ENCODE measurements around the gene BHMT. TPM values are rescaled to one million over a fixed set of nuclear protein-coding genes. Genes with fewer than 3 reads are reported as not detected.
"Not testable (repeated sequence)": the region's sequence is repeated elsewhere in the genome, so short reads cannot be mapped to it uniquely, and the experiment has no call there.

Gene BHMT
- total RNA-seq, 2 donors from 2014 or later = not detected

GRCh38 chr5:79170661-79171060, 59.1 kb downstream of the BHMT start:
- H3K4me3 Mint-ChIP-seq = no peak overlapping the region
- peaks cover 3% of the 10 kb centered on the region for H3K4me1 Mint-ChIP-seq
- H3K27me3 Mint-ChIP-seq = no peaks in the 10 kb centered on the region

GRCh38 chr5:79171635-79172245, 60.1 kb downstream of the BHMT start:
- Mint-ChIP-seq H3K4me1 (peaks cover 3% of the 10 kb centered on the region), H3K27ac (no peak overlapping the region), H3K4me3 (no peak overlapping the region), H3K36me3 (ENCODE audit: low read depth) (peaks cover 4% of the 10 kb centered on the region), H3K27me3 (no peaks in the 10 kb centered on the region)
- ATAC-seq = no peak
- H3K9me3 ChIP-seq (ENCODE audit: control insufficient read depth, low read length, poor library complexity, severe bottlenecking) = no peaks in the 10 kb centered on the region
- no peak for DNase-seq

More at GRCh38 chr5:79170661-79171060, 59.1 kb downstream of the BHMT start:
- peaks cover 4% of the 10 kb centered on the region for H3K36me3 Mint-ChIP-seq (ENCODE audit: low read depth)
- no peak for DNase-seq
- no peaks in the 10 kb centered on the region for H3K9me3 ChIP-seq (ENCODE audit: control insufficient read depth, low read length, poor library complexity, severe bottlenecking)
- ATAC-seq = no peak
- H3K27ac Mint-ChIP-seq = no peak overlapping the region

GRCh38 chr5:79172269-79172668, 60.7 kb downstream of the BHMT start:
- DNase-seq (no peak), ATAC-seq (no peak)
- Mint-ChIP-seq H3K36me3 (ENCODE audit: low read depth) (peaks cover 4% of the 10 kb centered on the region), H3K27ac (no peak overlapping the region), H3K4me1 (peaks cover 3% of the 10 kb centered on the region), H3K27me3 (no peaks in the 10 kb centered on the region), H3K4me3 (no peak overlapping the region)
- H3K9me3 ChIP-seq (ENCODE audit: control insufficient read depth, low read length, poor library complexity, severe bottlenecking) = no peaks in the 10 kb centered on the region

- Mint-ChIP-seq H3K36me3 (ENCODE audit: low read depth) (peaks cover 4% of the 10 kb centered on the region), H3K4me1 (peaks cover 3% of the 10 kb centered on the region), H3K27ac (no peak overlapping the region), H3K27me3 (no peaks in the 10 kb centered on the region), H3K4me3 (no peak overlapping the region)
- ATAC-seq = no peak
- no peak for DNase-seq
- H3K9me3 ChIP-seq (ENCODE audit: control insufficient read depth, low read length, poor library complexity, severe bottlenecking) = no peaks in the 10 kb centered on the region
Observed at GRCh38 chr5:79173626-79174025, 62.0 kb downstream of the BHMT start.

- not testable (repeated sequence) for H3K4me1 Mint-ChIP-seq; H3K9me3 ChIP-seq (ENCODE audit: control insufficient read depth, low read length, poor library complexity, severe bottlenecking); H3K27ac Mint-ChIP-seq; H3K36me3 Mint-ChIP-seq (ENCODE audit: low read depth); ATAC-seq; DNase-seq; H3K27me3 Mint-ChIP-seq; H3K4me3 Mint-ChIP-seq
Observed at GRCh38 chr5:79180449-79180848, 68.8 kb downstream of the BHMT start.

GRCh38 chr5:79181419-79182022, 69.9 kb downstream of the BHMT start:
- Mint-ChIP-seq H3K4me1 (no peaks in the 10 kb centered on the region), H3K27me3 (no peaks in the 10 kb centered on the region), H3K27ac (no peak overlapping the region), H3K36me3 (ENCODE audit: low read depth) (no peaks in the 10 kb centered on the region), H3K4me3 (no peak overlapping the region)
- H3K9me3 ChIP-seq (ENCODE audit: control insufficient read depth, low read length, poor library complexity, severe bottlenecking) = no peaks in the 10 kb centered on the region
- ATAC-seq = no peak
- DNase-seq = no peak

Other genes with a start within 250 kb of the BHMT start
- gene ARSB, start 126.5 kb upstream of the BHMT start, total RNA-seq = 1 to 10 TPM; 8.3 to 8.6 TPM
- 1 to 10 TPM; 1.0 to 2.2 TPM for gene DMGDH, start 42.1 kb upstream of the BHMT start, total RNA-seq
- not detected for gene BHMT2, start 42.0 kb upstream of the BHMT start, total RNA-seq
- gene JMY, start 124.3 kb downstream of the BHMT start, total RNA-seq = 10 to 100 TPM; 60.5 to 74.3 TPM

All from T-helper 17 cell (primary cell).